CD4-positive, alpha-beta T cell treated with Interleukin-4 for 4 hours (primary cell): Measurements from ENCODE around the gene DYRK1A.

ENCODE experiments used
- DNase-seq: peaks from one replicate; pipeline ENCODE4 v3.0.0-alpha.2; 2020

DYRK1A gene

GRCh38 chr21:37365517-37366481 lies 774 bp upstream of the DYRK1A start:
- DNase-seq: peak; percentile 42

GRCh38 chr21:37367336-37367702 lies 746 bp downstream of the DYRK1A start:
- DNase-seq: no peak

GRCh38 chr21:37367703-37368540 lies 1.3 kb downstream of the DYRK1A start:
- peak; percentile 44 for DNase-seq

- DNase-seq: peak; percentile 30
These were observed 2.1 kb downstream of the DYRK1A start for GRCh38 chr21:37368541-37369279.

GRCh38 chr21:37369307-37369854 lies 2.8 kb downstream of the DYRK1A start:
- no peak for DNase-seq

GRCh38 chr21:37370152-37371040 lies 3.8 kb downstream of the DYRK1A start:
- peak; percentile 34 for DNase-seq

- DNase-seq: no peak
These were observed 4.4 kb downstream of the DYRK1A start for GRCh38 chr21:37371041-37371397.

- no peak for DNase-seq
These were observed 5.7 kb downstream of the DYRK1A start for GRCh38 chr21:37372127-37372731.

GRCh38 chr21:37372951-37373350 lies 6.4 kb downstream of the DYRK1A start:
- DNase-seq: no peak

GRCh38 chr21:37373539-37373938 lies 7.0 kb downstream of the DYRK1A start:
- DNase-seq: no peak

- no peak for DNase-seq
These were observed 7.5 kb downstream of the DYRK1A start for GRCh38 chr21:37374027-37374426.

- no peak for DNase-seq
These were observed 9.4 kb downstream of the DYRK1A start for GRCh38 chr21:37375866-37376574.

GRCh38 chr21:37378700-37379139 lies 12.1 kb downstream of the DYRK1A start:
- no peak for DNase-seq

GRCh38 chr21:37380349-37381323 lies 14.1 kb downstream of the DYRK1A start:
- no peak for DNase-seq

GRCh38 chr21:37381883-37382585 lies 15.5 kb downstream of the DYRK1A start:
- DNase-seq: no peak

GRCh38 chr21:37383086-37383485 lies 16.5 kb downstream of the DYRK1A start:
- no peak for DNase-seq

- DNase-seq: no peak
These were observed 17.3 kb downstream of the DYRK1A start for GRCh38 chr21:37383784-37384311.

- no peak for DNase-seq
These were observed 17.8 kb downstream of the DYRK1A start for GRCh38 chr21:37384416-37384815.
